Chondrocyte (in vitro differentiated cells): Measurements from ENCODE around the gene TGM1. TPM values are rescaled to one million over a fixed set of nuclear protein-coding genes. Genes with fewer than 3 reads are reported as not detected.
"Not testable (repeated sequence)": the region's sequence is repeated elsewhere in the genome, so short reads cannot be mapped to it uniquely, and the experiment has no call there.

Experiments used
- DNase-seq: peaks from one replicate; pipeline ENCODE4 v3.0.0; 2021; ENCODE audit warnings: mixed read lengths, low spot score
- H3K27ac Mint-ChIP-seq: one replicate; pipeline ENCODE4 v1.8.0; 2021; ENCODE audit warnings: mild to moderate bottlenecking, moderate library complexity, mixed read lengths; ENCODE audit not compliant: unreplicated experiment
- H3K27me3 Mint-ChIP-seq: 2 replicates; pipeline ENCODE4 v1.8.0; 2021; ENCODE audit warnings: low read depth, mixed read lengths
- H3K36me3 Mint-ChIP-seq: 2 replicates; pipeline ENCODE4 v1.8.0; 2021; ENCODE audit warnings: low read depth, mixed read lengths
- H3K4me1 Mint-ChIP-seq: 2 replicates; pipeline ENCODE4 v1.8.0; 2021; ENCODE audit warnings: low read depth, mild to moderate bottlenecking, mixed read lengths
- H3K4me3 Mint-ChIP-seq: one replicate; pipeline ENCODE4 v1.8.0; 2021; ENCODE audit warnings: mild to moderate bottlenecking, moderate library complexity, mixed read lengths; ENCODE audit not compliant: unreplicated experiment
- H3K9me3 Mint-ChIP-seq: 2 replicates; pipeline ENCODE4 v1.8.0; 2021; ENCODE audit warnings: low read depth, mixed read lengths
- CTCF ChIP-seq: fragments of 200-600 bp; sonication (generic); IDR thresholded peaks from 2 replicates; pipeline ENCODE4 v1.5.0; 2021; ENCODE audit warnings: antibody characterized with exemption, mild to moderate bottlenecking, moderate library complexity
- total RNA-seq: library from RNA; stranded (reverse); gene quantifications from 3 replicates; pipeline ENCODE4 v1.2.1, GENCODE V29; 2021

The TGM1 gene
- total RNA-seq, 1 donor from 2014 or later: 3.3 TPM

GRCh38 chr14:24211311-24211710 lies 51.7 kb downstream of the TGM1 start:
- Mint-ChIP-seq H3K4me3 (no peak overlapping the region), H3K27me3 (no peaks in the 10 kb centered on the region), H3K4me1 (peaks cover 39% of the 10 kb centered on the region), H3K36me3 (peaks cover 16% of the 10 kb centered on the region), H3K27ac (no peak overlapping the region), H3K9me3 (no peaks in the 10 kb centered on the region)
- no peak for TF ChIP-seq CTCF
- no peak for DNase-seq

- Mint-ChIP-seq H3K4me3 (no peak overlapping the region), H3K27ac (peak overlapping the region; percentile 41), H3K36me3 (peaks cover 30% of the 10 kb centered on the region), H3K9me3 (peaks cover 5% of the 10 kb centered on the region), H3K27me3 (no peaks in the 10 kb centered on the region), H3K4me1 (peaks cover 11% of the 10 kb centered on the region)
- TF ChIP-seq CTCF: no peak
- no peak for DNase-seq
Measured at GRCh38 chr14:24207625-24208024, 55.4 kb downstream of the TGM1 start.

- Mint-ChIP-seq H3K36me3 (peaks cover 33% of the 10 kb centered on the region), H3K4me3 (no peak overlapping the region), H3K27me3 (no peaks in the 10 kb centered on the region), H3K4me1 (peaks cover 7% of the 10 kb centered on the region), H3K9me3 (peaks cover 7% of the 10 kb centered on the region), H3K27ac (no peak overlapping the region)
- no peak for TF ChIP-seq CTCF
- no peak for DNase-seq
Measured at GRCh38 chr14:24207104-24207551, 55.8 kb downstream of the TGM1 start.

- no peaks in the 10 kb centered on the region for H3K27me3 Mint-ChIP-seq
- DNase-seq: no peak
- H3K27ac Mint-ChIP-seq: no peak overlapping the region
- no peak overlapping the region for H3K4me3 Mint-ChIP-seq
- TF ChIP-seq CTCF: no peak
- H3K36me3 Mint-ChIP-seq: peaks cover 37% of the 10 kb centered on the region
- H3K4me1 Mint-ChIP-seq: peaks cover 1% of the 10 kb centered on the region
- H3K9me3 Mint-ChIP-seq: peaks cover 11% of the 10 kb centered on the region
Measured at GRCh38 chr14:24206260-24207103, 56.5 kb downstream of the TGM1 start.

- peaks cover 35% of the 10 kb centered on the region for H3K36me3 Mint-ChIP-seq
- no peak overlapping the region for H3K27ac Mint-ChIP-seq
- TF ChIP-seq CTCF: no peak
- no peak overlapping the region for H3K4me3 Mint-ChIP-seq
- no peak for DNase-seq
- H3K4me1 Mint-ChIP-seq: no peaks in the 10 kb centered on the region
- no peaks in the 10 kb centered on the region for H3K27me3 Mint-ChIP-seq
- peaks cover 12% of the 10 kb centered on the region for H3K9me3 Mint-ChIP-seq
Measured at GRCh38 chr14:24204163-24205146, 58.5 kb downstream of the TGM1 start.

GRCh38 chr14:24203249-24203886 lies 59.6 kb downstream of the TGM1 start:
- not testable (repeated sequence) for H3K27me3 Mint-ChIP-seq, H3K4me3 Mint-ChIP-seq, H3K4me1 Mint-ChIP-seq, DNase-seq, H3K27ac Mint-ChIP-seq
- peaks cover 35% of the 10 kb centered on the region for H3K36me3 Mint-ChIP-seq
- peaks cover 12% of the 10 kb centered on the region for H3K9me3 Mint-ChIP-seq

GRCh38 chr14:24202538-24202937 lies 60.4 kb downstream of the TGM1 start:
- H3K4me3 Mint-ChIP-seq, H3K27me3 Mint-ChIP-seq: not testable (repeated sequence)
- H3K36me3 Mint-ChIP-seq: peaks cover 34% of the 10 kb centered on the region

More at GRCh38 chr14:24202538-24202937, 60.4 kb downstream of the TGM1 start:
- DNase-seq, H3K4me1 Mint-ChIP-seq, H3K27ac Mint-ChIP-seq: not testable (repeated sequence)
- H3K9me3 Mint-ChIP-seq: peaks cover 12% of the 10 kb centered on the region
